Left lobe of liver (tissue), 2 donors: Measurements from ENCODE around the gene TRIM31. TPM values are rescaled to one million over a fixed set of nuclear protein-coding genes. Genes with fewer than 3 reads are reported as not detected.

Experiments used
- ATAC-seq: fragments of 200-7000 bp; cut with Tn5 transposase; one replicate; pipeline ENCODE4 v1.9.1; 2020; ENCODE audit warnings: mild to moderate bottlenecking, moderate library complexity
- DNase-seq: peaks from one replicate; pipeline ENCODE4 v3.0.0-alpha.2; 2020; ENCODE audit warnings: low spot score
- total RNA-seq: library from RNA; stranded (reverse); gene quantifications from one replicate; pipeline ENCODE4 v1.2.1, GENCODE V29; 2021
- donor health status: DM: no; HTN: no; CAD: no; lungs with moderate emphysema.
- donor health status: DM: no; HTN: yes; CAD: no.

TRIM31 gene
- total RNA-seq, 1 donor from 2014 or later: not detected

- no peak for ATAC-seq
- DNase-seq: no peak
Observed at GRCh38 chr6:30092852-30093543, 19.9 kb downstream of the TRIM31 start.

- no peak for ATAC-seq
- DNase-seq: no peak
Observed at GRCh38 chr6:30091577-30092381, 21.1 kb downstream of the TRIM31 start.

GRCh38 chr6:30087876-30088275 lies 25.0 kb downstream of the TRIM31 start:
- ATAC-seq: no peak
- no peak for DNase-seq

GRCh38 chr6:30077218-30077617 lies 35.7 kb downstream of the TRIM31 start:
- ATAC-seq: no peak
- DNase-seq: no peak

GRCh38 chr6:30075790-30076732 lies 36.8 kb downstream of the TRIM31 start:
- peak; percentile 67 for ATAC-seq
- no peak for DNase-seq

- peak; percentile 26 for ATAC-seq
- no peak for DNase-seq
Observed at GRCh38 chr6:30075094-30075789, 37.6 kb downstream of the TRIM31 start, which contains the start of gene RNF39. Gene RNF39, minus strand, starts transcription at chr6:30075769. Its CDS starts 184 bp downstream, at chr6:30075585.

- DNase-seq: no peak
- no peak for ATAC-seq
Observed at GRCh38 chr6:30074331-30075093, 38.4 kb downstream of the TRIM31 start.

GRCh38 chr6:30073489-30074235 lies 39.2 kb downstream of the TRIM31 start:
- ATAC-seq (no peak), DNase-seq (no peak)

- no peak for ATAC-seq
- DNase-seq: no peak
Observed at GRCh38 chr6:30071858-30072257, 41.0 kb downstream of the TRIM31 start.

- no peak for ATAC-seq
- DNase-seq: no peak
Observed at GRCh38 chr6:30071081-30071818, 41.6 kb downstream of the TRIM31 start.

- ATAC-seq (no peak), DNase-seq (no peak)
Observed at GRCh38 chr6:30067460-30068139, 45.3 kb downstream of the TRIM31 start.

- peak; percentile 99 for DNase-seq
Observed at GRCh38 chr6:30066577-30067459, 46.1 kb downstream of the TRIM31 start, which contains the start of gene PPP1R11. Gene PPP1R11, plus strand, starts transcription at chr6:30067198. Its CDS starts 213 bp downstream, at chr6:30067411.

GRCh38 chr6:30066082-30066481 lies 46.8 kb downstream of the TRIM31 start:
- ATAC-seq: no peak
- no peak for DNase-seq

More at GRCh38 chr6:30066577-30067459, 46.1 kb downstream of the TRIM31 start, which contains the start of gene PPP1R11:
- peak; percentile 98 for ATAC-seq

GRCh38 chr6:30063315-30063714 lies 49.6 kb downstream of the TRIM31 start:
- ATAC-seq (no peak), DNase-seq (no peak)

- ATAC-seq: no peak
Observed at GRCh38 chr6:30062471-30063178, 50.3 kb downstream of the TRIM31 start.

More at GRCh38 chr6:30062471-30063178, 50.3 kb downstream of the TRIM31 start:
- DNase-seq: no peak
